Neural cell (in vitro differentiated cells): Measurements from ENCODE around the gene OSBPL1A. TPM values are rescaled to one million over a fixed set of nuclear protein-coding genes. Genes with fewer than 3 reads are reported as not detected.

Source experiments
- H2AFZ ChIP-seq: fragments of 200-600, 300-800 bp; sonication (generic), shearing (Covaris generic); 2 replicates; pipeline ENCODE4 v1.6.0; 2014; ENCODE audit warnings: low read depth, mild to moderate bottlenecking, antibody characterized with exemption, low read length, moderate library complexity
- H3F3A ChIP-seq: fragments of 200-600 bp; shearing (Covaris generic); 2 replicates; pipeline ENCODE4 v1.6.1; 2016; ENCODE audit warnings: mild to moderate bottlenecking, moderate library complexity, mixed read lengths, antibody characterized with exemption, low read length; ENCODE audit not compliant: insufficient read depth, poor library complexity, severe bottlenecking
- H3K27ac ChIP-seq: fragments of 200-600, 300-800 bp; sonication (generic), shearing (Covaris generic); 2 replicates; pipeline ENCODE4 v1.5.1; 2014; ENCODE audit warnings: mild to moderate bottlenecking, low read length, moderate library complexity
- H3K27me3 ChIP-seq: fragments of 300-800, 200-600 bp; sonication (generic), shearing (Covaris generic); 2 replicates; pipeline ENCODE4 v1.6.0; 2014; ENCODE audit warnings: mild to moderate bottlenecking, low read depth, low read length, moderate library complexity; ENCODE audit not compliant: insufficient read depth
- H3K36me3 ChIP-seq: fragments of 300-800, 200-600 bp; sonication (generic), shearing (Covaris generic); 2 replicates; pipeline ENCODE4 v1.5.1; 2014; ENCODE audit warnings: mild to moderate bottlenecking, antibody characterized with exemption, low read length, moderate library complexity; ENCODE audit not compliant: insufficient read depth
- H3K4me2 ChIP-seq: fragments of 300-800, 200-600 bp; sonication (generic), shearing (Covaris generic); 2 replicates; pipeline ENCODE4 v1.6.0; 2014; ENCODE audit warnings: mild to moderate bottlenecking, low read length
- H3K4me3 ChIP-seq: fragments of 300-800, 200-600 bp; sonication (generic), shearing (Covaris generic); 2 replicates; pipeline ENCODE4 v1.5.1; 2014; ENCODE audit warnings: mild to moderate bottlenecking, low read length, moderate library complexity
- H3K79me2 ChIP-seq: fragments of 200-600 bp; shearing (Covaris generic); replicated peaks from 2 replicates; pipeline ENCODE4 v1.6.0; 2014; ENCODE audit warnings: mild to moderate bottlenecking, low read length, moderate library complexity; ENCODE audit not compliant: insufficient read depth
- H3K9ac ChIP-seq: fragments of 300-800, 200-600 bp; sonication (generic), shearing (Covaris generic); 2 replicates; pipeline ENCODE4 v1.6.1; 2016; ENCODE audit warnings: mild to moderate bottlenecking, low read length, mixed read lengths
- H3K9me2 ChIP-seq: fragments of 200-600 bp; shearing (Covaris generic); 2 replicates; pipeline ENCODE4 v1.6.1; 2016; ENCODE audit warnings: mild to moderate bottlenecking, low read length, mixed read lengths; ENCODE audit not compliant: insufficient read depth
- H3K9me3 ChIP-seq: fragments of 200-600, 300-800 bp; sonication (generic), shearing (Covaris generic); 2 replicates; pipeline ENCODE4 v1.6.1; 2016; ENCODE audit warnings: mild to moderate bottlenecking, mixed run types, low read length, moderate library complexity, mixed read lengths
- H4K20me1 ChIP-seq: fragments of 200-600 bp; shearing (Covaris generic); 2 replicates; pipeline ENCODE4 v1.6.1; 2016; ENCODE audit warnings: mild to moderate bottlenecking, mixed run types; ENCODE audit not compliant: insufficient read depth
- EP300 ChIP-seq: fragments of 450-650 bp; conservative IDR thresholded peaks from 2 replicates; pipeline ENCODE4 v1.6.1; 2014; ENCODE audit warnings: antibody characterized with exemption, mild to moderate bottlenecking, moderate library complexity; ENCODE audit not compliant: poor library complexity, severe bottlenecking
- EZH2 ChIP-seq: fragments of 200-600, 300-800 bp; shearing (Covaris generic), sonication (generic); IDR thresholded peaks from 2 replicates; pipeline ENCODE4 v1.6.1; 2014; ENCODE audit warnings: antibody characterized with exemption, low read length, borderline replicate concordance, mild to moderate bottlenecking; ENCODE audit not compliant: insufficient read depth, poor library complexity, severe bottlenecking
- MXI1 ChIP-seq: fragments of 450-650 bp; conservative IDR thresholded peaks from 2 replicates; pipeline ENCODE4 v1.6.1; 2014; ENCODE audit warnings: antibody characterized with exemption, mild to moderate bottlenecking; ENCODE audit not compliant: poor library complexity, severe bottlenecking
- POLR2AphosphoS5 ChIP-seq: IDR thresholded peaks from 2 replicates; pipeline ENCODE4 v1.6.1; 2012
- RAD21 ChIP-seq: fragments of 450-650 bp; conservative IDR thresholded peaks from 2 replicates; pipeline ENCODE4 v1.6.1; 2014; ENCODE audit warnings: antibody characterized with exemption, mild to moderate bottlenecking, moderate library complexity
- REST ChIP-seq: IDR thresholded peaks from 2 replicates; pipeline ENCODE4 v1.6.1; 2012; ENCODE audit warnings: borderline replicate concordance
- SMC3 ChIP-seq: fragments of 450-650 bp; conservative IDR thresholded peaks from 2 replicates; pipeline ENCODE4 v1.6.1; 2014; ENCODE audit warnings: antibody characterized with exemption, mild to moderate bottlenecking, moderate library complexity; ENCODE audit not compliant: poor library complexity
- TAF1 ChIP-seq: IDR thresholded peaks from 2 replicates; pipeline ENCODE4 v1.6.1; 2012; ENCODE audit warnings: low read depth
- polyA plus RNA-seq: library from polyadenylated mRNA; depleted of rRNA; stranded (reverse); fragments of >200 nt; gene quantifications from 2 replicates; pipeline ENCODE4 v1.2.3, GENCODE V29; 2014
- TF ChIP-seq, protein P1 (sequence below): fragments of 450-650 bp; IDR thresholded peaks from 2 replicates; pipeline ENCODE4 v1.5.1; 2014; ENCODE audit warnings: antibody characterized with exemption, mild to moderate bottlenecking, moderate library complexity; ENCODE audit not compliant: poor library complexity, severe bottlenecking

The OSBPL1A gene
- polyA plus RNA-seq, 1 donor from 2014 or later, result 24.9 TPM

DNA sequence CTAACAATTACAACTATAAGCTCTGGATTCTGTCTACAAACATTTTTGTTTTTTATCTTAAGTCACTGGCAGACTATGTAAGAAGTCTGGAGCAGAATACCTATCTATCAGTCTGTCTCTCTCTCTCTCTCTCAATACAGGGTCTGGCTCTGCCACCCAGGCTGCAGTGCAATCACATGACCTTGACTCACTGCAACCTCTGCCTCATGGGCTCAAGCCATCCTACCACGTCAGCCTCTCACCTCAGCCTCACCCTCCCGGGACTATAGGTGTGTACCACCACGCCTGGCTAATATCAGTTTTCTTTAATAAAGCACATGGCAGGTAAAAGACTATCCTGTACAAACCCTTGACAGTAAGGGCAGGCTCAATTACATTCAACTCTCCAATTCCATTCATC is 96.9 kb downstream of the OSBPL1A start:
- no peak overlapping the region for H2AFZ ChIP-seq
- H3K27me3 ChIP-seq, result no peaks in the 10 kb centered on the region
- no peak overlapping the region for H3K4me2 ChIP-seq
- no peaks in the 10 kb centered on the region for H3K9me2 ChIP-seq
- H4K20me1 ChIP-seq, result no peaks in the 10 kb centered on the region
- no peaks in the 10 kb centered on the region for H3K79me2 ChIP-seq
- H3K36me3 ChIP-seq, result no peaks in the 10 kb centered on the region
- H3K4me3 ChIP-seq, result no peak overlapping the region
- no peaks in the 10 kb centered on the region for H3F3A ChIP-seq
- no peaks in the 10 kb centered on the region for H3K9me3 ChIP-seq
- no peak overlapping the region for H3K9ac ChIP-seq
- no peak overlapping the region for H3K27ac ChIP-seq
- TF ChIP-seq POLR2AphosphoS5 (no peak), MXI1 (no peak), TAF1 (no peak), SMC3 (no peak), RAD21 (no peak), EP300 (no peak), EZH2 (no peak), REST (no peak)
- TF ChIP-seq, protein P1, sequence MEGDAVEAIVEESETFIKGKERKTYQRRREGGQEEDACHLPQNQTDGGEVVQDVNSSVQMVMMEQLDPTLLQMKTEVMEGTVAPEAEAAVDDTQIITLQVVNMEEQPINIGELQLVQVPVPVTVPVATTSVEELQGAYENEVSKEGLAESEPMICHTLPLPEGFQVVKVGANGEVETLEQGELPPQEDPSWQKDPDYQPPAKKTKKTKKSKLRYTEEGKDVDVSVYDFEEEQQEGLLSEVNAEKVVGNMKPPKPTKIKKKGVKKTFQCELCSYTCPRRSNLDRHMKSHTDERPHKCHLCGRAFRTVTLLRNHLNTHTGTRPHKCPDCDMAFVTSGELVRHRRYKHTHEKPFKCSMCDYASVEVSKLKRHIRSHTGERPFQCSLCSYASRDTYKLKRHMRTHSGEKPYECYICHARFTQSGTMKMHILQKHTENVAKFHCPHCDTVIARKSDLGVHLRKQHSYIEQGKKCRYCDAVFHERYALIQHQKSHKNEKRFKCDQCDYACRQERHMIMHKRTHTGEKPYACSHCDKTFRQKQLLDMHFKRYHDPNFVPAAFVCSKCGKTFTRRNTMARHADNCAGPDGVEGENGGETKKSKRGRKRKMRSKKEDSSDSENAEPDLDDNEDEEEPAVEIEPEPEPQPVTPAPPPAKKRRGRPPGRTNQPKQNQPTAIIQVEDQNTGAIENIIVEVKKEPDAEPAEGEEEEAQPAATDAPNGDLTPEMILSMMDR, result no peak

- Histone ChIP-seq H3K9me2 (no peaks in the 10 kb centered on the region), H3K9me3 (no peaks in the 10 kb centered on the region), H4K20me1 (no peaks in the 10 kb centered on the region), H3K9ac (no peak overlapping the region), H3K27me3 (no peaks in the 10 kb centered on the region), H3K27ac (no peak overlapping the region), H2AFZ (no peak overlapping the region), H3K79me2 (no peaks in the 10 kb centered on the region), H3F3A (no peaks in the 10 kb centered on the region), H3K4me2 (no peak overlapping the region), H3K4me3 (no peak overlapping the region), H3K36me3 (no peaks in the 10 kb centered on the region)
- TF ChIP-seq TAF1, result no peak
- TF ChIP-seq POLR2AphosphoS5, result no peak
- TF ChIP-seq EZH2, result no peak
- TF ChIP-seq, protein P1, result no peak
- no peak for TF ChIP-seq EP300
These were observed 101.3 kb downstream of the OSBPL1A start for GRCh38 chr18:24296276-24296675.
